ENCODE data around the gene C19orf81. TPM values are rescaled to one million over a fixed set of nuclear protein-coding genes. Genes with fewer than 3 reads are reported as not detected.

C19orf81 gene
- total RNA-seq, 6 donors from 2014 or later, result 1.7 to 24.4 (median 3.1) TPM; not detected in 1

GRCh38 chr19:50628551-50628950, 20.7 kb upstream of the C19orf81 start:
- WGBS, 2 donors, result 88 to 91% methylated on average over 7 of the region's 7 CpGs
- Histone ChIP-seq H3K4me3 (no peak overlapping the region), H3K36me3 (no peaks in the 10 kb centered on the region), H3K27ac (no peak overlapping the region), H3K27me3 (no peaks in the 10 kb centered on the region), H3K4me1 (no peaks in the 10 kb centered on the region), H3K9me3 (peaks cover 4 to 9% (median 5%) of the 10 kb centered on the region in 4 donors)
- no peak for DNase-seq
- no peak for ATAC-seq (ENCODE audit: low FRiP score in 2 of 2)
- TF ChIP-seq POLR2A (IDR thresholded peaks at IDR 0.05) (no peak), CTCF (IDR thresholded peaks at IDR 0.05) (no peak), EP300 (IDR thresholded peaks at IDR 0.05) (no peak), POLR2AphosphoS5 (IDR thresholded peaks at IDR 0.05) (no peak)

- Histone ChIP-seq H3K27me3 (no peaks in the 10 kb centered on the region), H3K4me3 (no peak overlapping the region), H3K4me1 (no peaks in the 10 kb centered on the region), H3K9me3 (peaks cover 10 to 15% (median 11%) of the 10 kb centered on the region in 4 donors), H3K27ac (no peak overlapping the region), H3K36me3 (no peaks in the 10 kb centered on the region)
- no peak for ATAC-seq (ENCODE audit: low FRiP score in 2 of 2)
- TF ChIP-seq POLR2AphosphoS5 (IDR thresholded peaks at IDR 0.05), result no peak
- no peak for TF ChIP-seq CTCF (IDR thresholded peaks at IDR 0.05)
- TF ChIP-seq POLR2A (IDR thresholded peaks at IDR 0.05), result no peak
- no peak for TF ChIP-seq EP300 (IDR thresholded peaks at IDR 0.05)
- DNase-seq, result peak in 1 of 2 donors; percentile 63
- 86% methylated on average over 16 of the region's 20 CpGs for WGBS, 2 donors
These were observed 20.1 kb upstream of the C19orf81 start for GRCh38 chr19:50629194-50629593.

- WGBS, 2 donors, result 80% methylated on average over 1 to 5 of the region's 14 CpGs
- ATAC-seq (ENCODE audit: low FRiP score in 2 of 2) (peak in 1 of 2 donors; percentile 13), DNase-seq (peak in 1 of 2 donors; percentile 69)
- Histone ChIP-seq H3K27me3 (no peaks in the 10 kb centered on the region), H3K9me3 (peaks cover 12 to 21% (median 17%) of the 10 kb centered on the region in 4 donors), H3K36me3 (no peaks in the 10 kb centered on the region), H3K4me3 (no peak overlapping the region), H3K4me1 (no peaks in the 10 kb centered on the region), H3K27ac (no peak overlapping the region)
- TF ChIP-seq EP300 (IDR thresholded peaks at IDR 0.05), result no peak
- no peak for TF ChIP-seq POLR2A (IDR thresholded peaks at IDR 0.05)
- no peak for TF ChIP-seq CTCF (IDR thresholded peaks at IDR 0.05)
- TF ChIP-seq POLR2AphosphoS5 (IDR thresholded peaks at IDR 0.05), result no peak
These were observed 19.4 kb upstream of the C19orf81 start for GRCh38 chr19:50629801-50630200.

GRCh38 chr19:50632151-50632835, 17.0 kb upstream of the C19orf81 start:
- Histone ChIP-seq H3K27me3 (no peaks in the 10 kb centered on the region), H3K9me3 (peaks cover 12 to 23% (median 20%) of the 10 kb centered on the region in 4 donors), H3K4me3 (no peak overlapping the region), H3K36me3 (no peaks in the 10 kb centered on the region), H3K4me1 (no peaks in the 10 kb centered on the region), H3K27ac (no peak overlapping the region)
- DNase-seq (peak in 1 of 2 donors; percentile 72), ATAC-seq (ENCODE audit: low FRiP score in 2 of 2) (no peak)
- 54 to 76% methylated on average over 8 to 18 of the region's 20 CpGs for WGBS, 2 donors
- TF ChIP-seq EP300 (IDR thresholded peaks at IDR 0.05) (no peak), CTCF (IDR thresholded peaks at IDR 0.05) (no peak), POLR2AphosphoS5 (IDR thresholded peaks at IDR 0.05) (no peak), POLR2A (IDR thresholded peaks at IDR 0.05) (no peak)

- H3K9me3 ChIP-seq, result peaks cover 12 to 23% (median 20%) of the 10 kb centered on the region in 4 donors
- WGBS, 2 donors, result 81 to 88% methylated on average over 2 of the region's 2 CpGs
- no peaks in the 10 kb centered on the region for H3K27me3 ChIP-seq
- no peaks in the 10 kb centered on the region for H3K36me3 ChIP-seq
- DNase-seq (no peak), ATAC-seq (ENCODE audit: low FRiP score in 2 of 2) (no peak)
- no peak for TF ChIP-seq CTCF (IDR thresholded peaks at IDR 0.05)
- TF ChIP-seq POLR2A (IDR thresholded peaks at IDR 0.05), result no peak
- no peak for TF ChIP-seq EP300 (IDR thresholded peaks at IDR 0.05)
- no peak for TF ChIP-seq POLR2AphosphoS5 (IDR thresholded peaks at IDR 0.05)
- H3K27ac ChIP-seq, result no peak overlapping the region
- no peak overlapping the region for H3K4me3 ChIP-seq
- no peaks in the 10 kb centered on the region for H3K4me1 ChIP-seq
These were observed 15.9 kb upstream of the C19orf81 start for GRCh38 chr19:50633359-50633758.

All from upper lobe of left lung (tissue), 6 donors.